Measurements from ENCODE around the gene EID3.

EID3 gene

DNA sequence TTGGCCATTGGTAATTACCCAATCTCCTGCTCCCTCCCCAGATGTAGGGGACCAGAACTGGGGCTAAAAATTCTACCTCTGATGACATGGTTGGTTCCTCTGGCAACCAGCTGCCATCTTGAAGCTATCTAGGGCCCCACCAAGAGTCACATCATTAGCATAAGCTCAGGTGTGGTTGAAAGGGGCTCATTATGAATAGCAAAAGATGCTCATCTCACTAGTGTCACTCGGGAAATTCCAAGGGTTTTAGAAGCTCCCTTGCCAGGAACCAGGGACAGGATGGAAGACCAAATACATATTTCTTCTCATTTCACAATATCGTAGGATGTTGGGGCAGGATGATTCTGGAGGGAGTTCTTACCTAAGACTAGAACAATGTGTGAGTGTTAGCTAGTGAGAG, 38.6 kb downstream of the EID3 start:
- DNase-seq = no peak

DNA sequence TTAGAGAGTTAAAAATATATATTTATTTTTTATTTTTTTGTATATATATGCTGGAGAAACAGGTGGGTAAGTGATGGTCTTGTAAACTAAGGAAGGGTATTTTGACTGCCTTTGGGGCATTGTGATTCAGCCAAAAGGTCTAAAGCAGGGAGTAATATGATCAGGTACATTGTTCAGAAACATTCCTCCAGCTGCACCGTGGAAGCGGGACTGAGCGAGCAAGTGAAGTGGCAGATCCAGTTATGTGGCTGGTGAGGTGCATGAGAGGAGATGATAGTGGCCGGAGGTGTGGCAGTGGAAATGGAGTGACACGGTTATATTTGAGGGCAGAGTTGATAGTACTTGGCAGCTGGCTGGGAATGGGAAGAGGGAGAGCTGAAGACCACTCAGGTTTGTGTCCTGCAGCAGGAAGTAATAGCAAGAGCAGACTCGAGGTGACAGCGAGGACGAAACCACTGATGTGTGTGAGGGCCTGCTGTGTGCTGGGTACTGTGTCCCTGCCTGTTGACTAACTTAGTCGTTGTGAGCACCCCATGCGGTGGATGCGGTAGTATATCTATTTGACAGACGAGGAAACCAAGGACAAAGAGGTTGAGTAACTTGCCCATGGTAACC, 39.2 kb downstream of the EID3 start:
- no peak for DNase-seq

DNA sequence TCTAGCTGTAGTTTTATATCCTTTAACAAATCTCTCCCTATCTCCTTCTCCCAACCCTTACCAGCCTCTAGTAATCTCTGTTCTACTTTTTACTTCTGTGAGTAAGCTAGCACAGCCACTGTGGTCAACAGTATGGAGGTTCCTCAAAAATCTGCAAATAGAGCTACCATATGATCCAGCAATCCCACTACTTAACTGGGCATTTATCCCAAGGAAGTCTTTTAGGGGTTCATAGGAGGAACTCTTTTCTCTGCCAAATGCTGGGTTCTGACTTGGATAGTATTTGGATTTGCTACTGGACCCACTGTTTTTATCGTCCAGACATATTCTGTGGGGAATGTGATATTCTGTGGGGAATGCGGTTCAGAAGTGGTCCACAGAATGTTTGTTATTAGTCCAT, 41.1 kb downstream of the EID3 start:
- DNase-seq = no peak

DNA sequence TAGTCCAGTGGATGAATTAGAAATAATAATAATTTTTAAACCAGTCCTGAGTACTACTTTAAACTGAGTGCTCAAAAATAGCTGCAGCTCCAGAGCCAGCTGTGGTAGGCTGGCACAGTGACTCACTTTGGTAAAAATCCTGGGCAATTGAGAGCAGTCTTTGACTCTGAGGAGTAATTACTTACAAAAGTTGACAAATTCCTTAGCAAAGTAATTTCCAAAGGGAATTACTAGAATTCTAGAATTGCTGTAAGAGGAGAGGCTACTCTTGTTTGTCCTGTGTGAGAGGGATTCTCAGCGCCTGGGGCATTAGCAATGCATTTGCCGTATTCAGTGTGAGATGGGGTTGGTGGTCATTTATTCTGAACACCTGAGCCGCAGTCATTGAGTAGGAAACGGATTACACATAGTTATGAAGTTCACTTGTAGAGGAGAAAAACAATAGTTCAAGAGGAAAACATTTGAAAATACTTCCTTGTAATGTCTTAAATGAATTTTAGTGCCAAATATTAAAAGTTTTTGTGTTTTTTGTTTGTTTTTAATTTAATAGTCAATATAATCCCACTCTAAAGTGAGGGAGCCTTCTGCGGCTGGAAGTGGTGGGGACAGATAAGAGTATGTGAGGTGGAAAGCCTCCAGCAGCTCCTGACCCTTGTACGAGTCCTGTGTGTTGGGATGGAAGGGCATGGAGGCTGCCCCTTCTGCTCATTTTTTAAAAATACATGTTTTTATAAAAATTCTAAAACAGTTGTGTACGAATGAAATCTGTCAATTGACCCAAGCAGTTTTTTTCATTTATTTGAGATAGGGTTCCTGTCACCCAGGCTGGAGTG, 41.9 kb downstream of the EID3 start:
- no peak for DNase-seq

DNA sequence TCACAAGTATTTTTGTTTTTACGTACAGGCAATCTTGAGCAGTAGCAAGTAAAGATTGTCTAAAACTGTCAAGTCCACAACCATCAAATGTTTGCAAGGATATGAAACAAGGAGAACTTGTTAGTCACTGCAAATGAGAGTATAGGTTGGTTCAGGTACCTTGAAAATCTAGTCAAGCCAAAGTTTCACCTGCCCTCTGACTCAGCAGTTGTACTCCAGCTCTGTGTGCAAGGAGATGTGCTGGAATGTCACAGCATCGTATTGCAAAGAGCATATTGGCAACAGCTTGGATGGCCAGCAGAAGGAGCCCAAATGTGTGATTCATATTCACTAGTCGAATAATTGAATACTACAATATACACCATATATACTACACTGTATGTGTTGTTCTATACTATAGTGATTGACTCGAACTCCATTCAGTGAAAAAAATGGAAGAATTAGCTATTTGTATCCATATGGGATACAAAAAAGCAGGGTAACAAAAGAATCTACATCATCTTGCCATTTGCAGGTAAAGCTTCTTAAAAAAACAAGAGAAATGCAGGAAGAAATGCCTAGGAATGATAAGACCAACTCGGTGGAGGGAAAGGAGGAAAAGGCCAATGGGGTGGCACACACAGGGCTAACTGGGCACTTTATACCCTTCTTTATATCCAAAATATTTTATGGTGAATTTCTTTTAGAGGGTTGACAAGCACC, 44.0 kb downstream of the EID3 start:
- DNase-seq = no peak

DNA sequence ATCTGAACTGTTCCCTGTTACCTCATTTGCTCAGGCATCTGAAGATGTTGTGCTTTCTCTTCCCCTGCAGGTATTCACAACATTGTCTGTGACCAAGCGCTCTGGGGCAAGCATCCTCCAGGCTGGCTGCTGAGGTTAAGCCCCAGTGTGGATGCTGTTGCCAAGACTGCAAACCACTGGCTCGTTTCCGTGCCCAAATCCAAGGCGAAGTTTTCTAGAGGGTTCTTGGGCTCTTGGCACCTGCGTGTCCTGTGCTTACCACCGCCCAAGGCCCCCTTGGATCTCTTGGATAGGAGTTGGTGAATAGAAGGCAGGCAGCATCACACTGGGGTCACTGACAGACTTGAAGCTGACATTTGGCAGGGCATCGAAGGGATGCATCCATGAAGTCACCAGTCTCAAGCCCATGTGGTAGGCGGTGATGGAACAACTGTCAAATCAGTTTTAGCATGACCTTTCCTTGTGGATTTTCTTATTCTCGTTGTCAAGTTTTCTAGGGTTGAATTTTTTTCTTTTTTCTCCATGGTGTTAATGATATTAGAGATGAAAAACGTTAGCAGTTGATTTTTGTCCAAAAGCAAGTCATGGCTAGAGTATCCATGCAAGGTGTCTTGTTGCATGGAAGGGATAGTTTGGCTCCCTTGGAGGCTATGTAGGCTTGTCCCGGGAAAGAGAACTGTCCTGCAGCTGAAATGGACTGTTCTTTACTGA, 44.9 kb downstream of the EID3 start:
- no peak for DNase-seq

DNA sequence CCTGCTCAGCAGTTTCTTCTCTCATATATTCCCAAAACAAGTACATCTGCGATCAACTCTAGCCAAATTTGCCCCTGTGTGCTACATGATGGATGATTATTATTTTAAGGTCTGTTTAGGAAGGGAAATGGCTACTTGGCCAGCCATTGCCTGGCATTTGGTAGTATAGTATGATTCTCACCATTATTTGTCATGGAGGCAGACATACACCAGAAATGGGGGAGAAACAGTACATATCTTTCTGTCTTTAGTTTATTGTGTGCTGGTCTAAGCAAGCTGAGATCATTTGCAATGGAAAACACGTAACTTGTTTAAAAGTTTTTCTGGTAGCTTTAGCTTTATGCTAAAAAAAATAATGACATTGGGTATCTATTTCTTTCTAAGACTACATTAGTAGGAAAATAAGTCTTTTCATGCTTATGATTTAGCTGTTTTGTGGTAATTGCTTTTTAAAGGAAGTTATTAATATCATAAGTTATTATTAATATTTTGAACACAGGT, 45.5 kb downstream of the EID3 start:
- DNase-seq = no peak

DNA sequence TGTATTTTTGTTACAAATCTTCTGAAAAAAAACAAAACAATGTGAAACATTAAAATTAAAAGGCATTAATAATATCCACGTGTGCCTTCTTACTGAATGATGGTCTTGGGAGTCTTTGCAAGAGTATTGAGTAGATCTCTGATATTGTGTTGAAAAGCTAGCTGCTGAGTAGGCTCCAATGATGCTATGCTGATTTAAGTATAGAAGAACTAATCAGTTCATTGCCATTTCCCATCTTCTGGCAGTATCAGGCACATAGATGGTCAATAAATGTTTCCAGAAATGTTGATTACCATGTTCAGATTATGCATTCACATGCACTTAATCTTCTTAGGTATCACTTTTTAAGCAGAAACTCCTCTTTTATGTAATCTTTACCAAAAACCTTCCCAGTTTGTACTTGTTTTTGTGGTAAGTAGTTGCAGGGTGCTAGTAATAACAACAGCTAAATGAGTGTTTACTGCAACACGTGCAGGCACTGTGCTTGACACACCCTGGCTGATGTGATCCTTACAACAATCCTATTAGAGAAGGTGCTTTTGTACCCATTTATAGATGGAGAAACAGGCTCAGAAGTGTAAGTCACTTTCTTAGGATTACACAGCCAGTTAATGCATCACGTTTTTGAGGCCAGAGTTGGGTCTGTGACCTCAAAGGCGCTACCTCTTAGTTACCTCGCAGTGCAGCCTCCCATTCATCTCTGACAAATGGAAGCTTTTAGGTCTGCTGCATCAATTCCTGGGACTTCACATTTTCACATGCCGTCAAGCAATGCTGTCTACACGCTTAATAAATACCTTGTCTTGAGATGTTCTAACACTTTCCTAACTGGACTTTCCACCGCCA, 46.9 kb downstream of the EID3 start:
- DNase-seq = no peak

DNA sequence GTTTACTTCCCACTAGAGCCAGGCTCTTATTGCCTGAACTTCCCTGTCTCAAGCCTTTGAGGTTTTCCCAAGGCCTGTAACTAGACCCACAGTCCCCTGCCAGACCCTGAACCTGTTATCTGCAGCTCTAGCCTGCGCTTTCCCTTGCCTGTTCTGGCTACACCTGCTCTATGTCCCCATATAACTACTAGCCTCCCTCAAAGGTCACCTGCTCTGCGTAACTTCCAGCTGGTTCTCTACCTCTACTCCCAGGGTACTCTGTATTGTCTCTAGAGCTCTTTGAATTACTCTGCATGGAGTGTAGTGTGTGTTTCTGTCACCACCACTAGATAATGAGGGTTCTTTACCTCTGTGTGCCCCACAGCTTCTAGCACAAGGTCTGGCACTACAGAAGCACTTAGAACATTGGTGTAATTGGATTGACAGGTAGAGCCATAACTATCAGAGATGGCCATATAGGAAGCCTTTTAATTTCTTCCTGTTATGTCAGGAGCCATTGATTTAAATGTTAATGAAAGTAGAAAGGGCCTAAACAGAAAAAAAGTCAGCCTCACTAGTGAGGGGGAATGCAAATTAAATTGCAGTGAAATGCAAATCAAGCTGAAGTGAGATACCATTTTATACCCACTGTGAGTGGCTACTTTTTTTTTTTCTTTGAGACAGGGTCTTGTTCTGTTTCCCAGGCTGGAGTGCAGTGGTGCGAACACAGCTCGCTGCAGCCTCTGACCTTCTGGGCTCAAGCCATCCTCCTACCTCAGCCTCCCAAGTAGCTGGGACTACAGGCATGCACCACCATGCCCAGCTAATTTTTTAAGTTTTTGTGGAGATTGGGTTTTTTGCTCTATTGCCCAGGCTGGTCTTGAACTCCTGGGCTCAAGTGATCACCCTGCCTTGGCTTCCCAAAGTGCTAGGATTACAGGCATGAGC, 47.8 kb downstream of the EID3 start:
- DNase-seq = no peak

DNA sequence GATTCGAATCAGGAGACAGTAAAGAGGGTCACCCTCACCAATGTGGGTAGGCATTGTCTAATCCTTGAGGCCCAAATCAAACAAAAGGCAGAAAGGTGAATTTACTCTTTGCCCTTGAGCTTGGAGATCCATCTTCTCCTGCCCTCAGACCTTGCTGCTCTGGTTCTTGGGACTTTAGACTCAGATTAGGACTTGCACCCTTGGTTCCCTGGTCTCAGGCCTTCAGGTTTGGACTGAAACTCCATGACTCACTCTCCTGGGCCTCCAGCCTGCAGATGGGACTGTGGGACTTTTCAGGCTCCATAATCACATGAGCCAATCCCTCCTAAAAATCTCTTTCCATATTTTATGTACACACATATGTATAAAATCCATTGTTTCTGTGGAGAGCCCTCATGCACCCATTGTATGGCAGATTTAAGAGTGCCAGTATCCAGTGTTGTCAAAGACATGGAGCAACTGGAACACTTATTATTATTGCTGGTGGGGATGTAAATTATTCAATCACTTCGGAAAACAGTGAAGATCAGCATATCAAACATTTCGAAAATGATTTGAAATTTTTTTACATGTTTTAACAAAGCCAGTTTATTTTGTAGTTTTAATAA, 48.7 kb downstream of the EID3 start:
- no peak for DNase-seq

DNA sequence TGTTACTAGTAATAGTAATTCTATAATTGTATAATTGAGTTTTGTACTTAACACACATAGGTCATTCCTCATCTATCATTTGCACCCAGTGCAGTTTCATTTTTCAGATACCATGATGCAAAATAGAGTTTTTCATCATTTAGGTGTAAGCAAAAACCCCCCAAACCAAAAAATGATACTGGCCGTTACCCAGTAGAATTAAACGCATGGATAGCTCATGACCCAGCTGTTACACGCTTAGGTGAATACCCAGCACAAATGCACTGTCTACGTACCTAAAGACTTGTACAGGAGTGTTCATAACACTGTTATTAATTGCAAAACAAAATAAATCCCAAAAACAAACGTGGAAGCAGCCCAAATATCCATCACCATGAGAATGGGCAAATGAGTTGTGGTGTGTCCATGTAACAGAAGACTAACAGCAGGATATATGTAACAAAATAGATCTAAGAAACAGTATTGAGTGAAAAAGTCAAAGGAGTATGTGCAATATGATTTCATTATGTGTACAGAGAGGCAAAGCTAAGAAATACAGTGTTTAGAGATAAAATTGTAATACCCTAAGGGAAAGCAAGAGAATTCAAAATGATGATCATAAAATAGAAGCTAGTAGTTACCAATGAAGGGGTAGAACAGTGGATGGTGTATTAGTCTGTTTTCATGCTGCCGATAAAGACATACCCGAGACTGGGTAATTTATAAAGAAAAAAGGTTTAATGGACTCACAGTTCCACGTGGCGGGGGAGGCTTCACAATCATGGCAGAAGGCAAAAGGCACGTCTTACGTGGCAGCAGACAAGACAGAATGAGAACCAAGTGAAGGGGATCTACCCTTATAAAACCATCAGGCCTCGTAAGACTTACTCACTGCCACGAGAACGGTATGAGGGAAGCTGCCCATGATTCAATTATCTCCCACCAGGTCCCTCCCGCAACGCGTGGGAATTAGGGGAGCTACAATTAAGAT, 49.8 kb downstream of the EID3 start:
- no peak for DNase-seq

DNA sequence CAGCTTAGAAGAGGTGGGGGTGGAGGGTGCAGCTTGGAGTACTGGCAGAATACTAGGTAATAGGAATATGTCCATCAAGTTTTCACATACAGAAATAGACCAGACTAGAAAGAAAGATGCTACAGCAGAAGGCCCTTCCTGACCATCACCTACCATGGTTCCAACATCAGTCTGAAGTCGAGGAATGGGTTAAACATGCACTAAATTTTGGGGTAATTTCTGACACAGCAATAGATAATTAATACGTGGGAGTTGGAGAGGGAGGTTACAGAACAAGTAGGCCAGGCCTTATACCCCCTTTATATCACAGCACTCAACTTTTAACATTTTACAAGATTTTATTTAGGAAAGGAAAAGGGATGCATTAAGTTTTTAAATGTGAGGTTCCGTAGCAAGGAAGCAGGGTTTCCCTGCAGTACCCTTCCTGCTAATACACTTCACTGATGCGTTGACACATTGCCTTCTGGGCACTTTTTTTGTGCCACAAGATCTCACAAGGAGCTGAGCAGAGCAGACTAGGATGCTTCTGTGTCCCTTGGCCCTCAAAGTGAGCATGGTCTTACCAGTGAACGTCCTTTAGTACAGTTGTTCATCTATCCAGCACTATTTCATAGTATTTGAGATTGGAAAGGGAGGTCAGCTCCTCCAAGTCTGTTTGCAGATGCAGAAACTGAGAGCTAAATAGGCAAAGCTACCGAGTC, 50.8 kb downstream of the EID3 start:
- DNase-seq = no peak

Data from SW 1271 (cell line).